ENCODE measurements around the gene TXNDC2.

The TXNDC2 gene

DNA sequence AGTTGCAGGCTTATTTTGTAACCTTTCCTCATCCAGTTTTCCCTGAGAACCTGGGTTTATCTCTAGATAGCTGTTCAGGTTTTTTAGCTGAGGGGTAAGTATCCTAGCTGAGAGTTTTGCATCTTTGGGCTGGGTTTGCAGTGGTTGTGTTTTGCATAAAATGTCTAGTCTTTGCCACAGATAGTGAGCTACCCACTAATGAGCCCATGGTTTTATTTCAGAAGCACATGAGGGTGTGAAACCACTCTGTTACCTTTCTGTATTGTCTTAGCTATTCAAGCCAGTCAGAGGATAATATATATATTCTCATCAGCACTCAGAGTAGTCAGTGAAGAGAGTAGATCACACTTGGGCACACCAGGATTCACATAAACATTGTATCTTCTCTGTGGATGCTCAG is 24.6 kb upstream of the TXNDC2 start:
- DNase-seq, result no peak

DNA sequence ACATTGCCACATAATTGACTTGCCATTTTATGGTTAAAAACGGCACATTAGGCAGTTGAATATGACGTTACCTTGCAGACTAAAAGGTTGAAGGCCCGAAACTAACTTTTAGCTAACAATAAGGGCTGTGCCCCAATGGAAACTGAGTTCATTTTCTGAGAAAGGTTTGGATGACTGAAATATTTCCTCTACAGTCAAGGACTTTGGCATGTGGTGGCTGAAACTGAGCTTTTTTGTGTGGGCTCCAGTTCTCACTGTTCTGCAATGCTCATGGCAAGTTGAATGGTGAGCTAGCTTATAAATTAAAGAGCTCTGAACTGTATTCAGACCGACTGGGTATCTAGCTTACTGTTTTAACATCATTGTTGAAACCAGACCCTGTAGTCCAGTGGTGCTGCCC is 23.8 kb upstream of the TXNDC2 start:
- DNase-seq, result no peak

DNA sequence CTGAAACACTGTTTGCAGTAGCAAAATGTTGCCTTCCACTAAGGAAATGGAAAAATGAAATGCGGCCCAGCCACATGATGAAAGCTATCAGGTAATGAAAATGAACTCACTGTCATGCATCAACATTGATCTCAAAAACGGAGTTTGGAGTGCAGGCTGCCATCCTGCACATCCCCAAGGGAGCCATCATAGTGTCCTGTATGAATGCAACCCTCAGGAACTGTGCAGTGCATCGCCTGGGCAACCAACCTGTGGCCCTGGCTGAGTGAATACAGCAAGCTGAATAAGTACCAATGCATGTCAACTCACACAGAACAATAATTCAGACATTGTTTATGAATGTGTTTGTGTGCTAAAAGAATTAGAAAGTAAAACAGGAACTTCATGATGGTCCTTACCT is 23.1 kb upstream of the TXNDC2 start:
- no peak for DNase-seq

DNA sequence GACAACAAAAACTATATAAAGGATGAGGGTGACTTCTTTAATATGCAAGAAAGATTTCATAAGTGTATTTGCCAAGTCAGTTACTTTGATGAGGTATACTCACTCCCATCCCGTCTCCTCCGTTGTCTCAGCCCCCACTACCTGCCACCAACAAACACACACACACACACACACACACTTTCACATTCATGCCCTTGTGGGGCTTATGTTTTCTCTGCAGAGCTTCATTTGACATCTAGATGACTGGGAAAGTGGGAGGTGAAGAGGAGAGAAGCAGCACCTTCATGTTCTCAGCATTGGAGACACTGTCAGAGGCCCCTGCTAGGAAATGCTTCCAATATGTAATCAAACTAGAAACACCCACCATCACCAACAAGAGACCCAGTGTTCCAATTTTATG is 22.5 kb upstream of the TXNDC2 start:
- no peak for DNase-seq

DNA sequence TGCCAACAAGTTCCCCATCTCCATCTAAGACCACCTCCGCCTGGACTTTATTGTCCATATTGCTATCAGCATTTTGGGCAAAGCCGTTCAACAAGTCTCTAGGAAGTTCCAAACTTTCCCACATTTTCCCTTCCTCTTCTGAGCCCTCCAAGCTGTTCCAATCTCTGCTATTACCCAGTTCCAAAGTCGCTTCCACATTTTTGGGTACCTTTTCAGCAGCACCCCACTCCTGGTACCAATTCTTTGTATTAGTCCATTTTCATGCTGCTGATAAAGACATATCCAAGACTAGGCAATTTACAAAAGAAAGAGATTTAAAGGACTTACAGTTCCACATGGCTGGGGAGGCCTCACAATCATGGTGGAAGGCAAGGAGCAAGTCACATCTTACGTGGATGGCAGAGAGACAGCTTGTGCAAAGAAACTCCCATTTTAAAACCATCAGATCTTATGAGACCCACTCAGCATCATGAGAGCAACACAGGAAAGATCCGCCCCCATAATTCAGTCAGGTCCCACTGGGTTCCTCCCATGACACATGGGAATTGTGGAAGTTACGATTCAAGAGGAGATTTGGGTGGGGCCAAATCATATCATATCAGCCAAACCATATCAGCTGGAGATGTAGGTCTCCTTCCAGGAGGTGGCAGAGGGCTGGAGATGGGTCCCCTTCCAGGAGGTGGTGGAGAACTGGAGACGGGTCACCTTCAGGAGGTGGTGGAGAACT is 19.8 kb upstream of the TXNDC2 start:
- no peak for DNase-seq

DNA sequence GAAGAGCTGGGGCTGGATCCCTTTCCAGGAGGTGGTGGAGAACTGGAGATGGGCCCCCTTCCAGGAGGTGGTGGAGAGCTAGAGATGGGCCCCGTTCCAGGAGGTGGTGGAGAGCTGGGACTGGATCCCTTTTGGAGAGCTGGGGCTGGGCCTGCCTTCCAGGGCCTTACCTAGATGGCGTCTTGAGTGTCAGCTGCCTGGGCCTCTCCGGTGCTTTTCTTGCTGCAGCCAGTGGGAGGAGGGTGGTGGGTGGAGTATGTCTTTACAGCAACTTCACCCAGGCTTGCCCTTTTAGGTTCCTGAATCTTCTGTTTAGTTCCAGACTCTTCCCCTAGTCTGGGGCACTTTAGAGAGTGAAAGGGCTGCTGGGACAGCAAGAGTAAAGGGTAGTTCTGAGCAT is 19.1 kb upstream of the TXNDC2 start:
- no peak for DNase-seq

DNA sequence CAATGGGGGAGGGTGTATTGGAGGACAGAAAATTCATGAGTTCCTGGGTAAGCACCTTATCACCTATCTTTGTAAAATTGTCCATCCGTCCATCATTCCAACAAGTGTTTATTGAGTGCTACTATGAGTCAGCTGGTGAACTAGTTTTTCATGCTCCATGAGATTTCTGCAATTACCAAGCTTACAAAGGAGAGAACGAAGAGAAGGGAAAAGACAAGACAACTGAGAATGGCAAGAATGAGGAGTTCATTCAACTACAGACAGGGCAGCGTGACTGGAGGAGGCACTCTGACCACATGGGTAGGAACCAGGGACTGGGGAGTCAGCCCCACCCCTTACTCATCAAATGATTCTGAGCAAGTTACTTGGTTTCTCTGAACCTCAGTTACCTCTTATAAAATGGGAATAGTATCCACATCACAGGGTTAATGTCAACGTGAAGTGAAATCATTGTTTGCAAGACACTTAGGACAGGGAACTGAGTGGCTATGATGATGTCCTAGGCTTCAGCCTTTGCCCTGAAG is 18.6 kb upstream of the TXNDC2 start:
- DNase-seq, result no peak

DNA sequence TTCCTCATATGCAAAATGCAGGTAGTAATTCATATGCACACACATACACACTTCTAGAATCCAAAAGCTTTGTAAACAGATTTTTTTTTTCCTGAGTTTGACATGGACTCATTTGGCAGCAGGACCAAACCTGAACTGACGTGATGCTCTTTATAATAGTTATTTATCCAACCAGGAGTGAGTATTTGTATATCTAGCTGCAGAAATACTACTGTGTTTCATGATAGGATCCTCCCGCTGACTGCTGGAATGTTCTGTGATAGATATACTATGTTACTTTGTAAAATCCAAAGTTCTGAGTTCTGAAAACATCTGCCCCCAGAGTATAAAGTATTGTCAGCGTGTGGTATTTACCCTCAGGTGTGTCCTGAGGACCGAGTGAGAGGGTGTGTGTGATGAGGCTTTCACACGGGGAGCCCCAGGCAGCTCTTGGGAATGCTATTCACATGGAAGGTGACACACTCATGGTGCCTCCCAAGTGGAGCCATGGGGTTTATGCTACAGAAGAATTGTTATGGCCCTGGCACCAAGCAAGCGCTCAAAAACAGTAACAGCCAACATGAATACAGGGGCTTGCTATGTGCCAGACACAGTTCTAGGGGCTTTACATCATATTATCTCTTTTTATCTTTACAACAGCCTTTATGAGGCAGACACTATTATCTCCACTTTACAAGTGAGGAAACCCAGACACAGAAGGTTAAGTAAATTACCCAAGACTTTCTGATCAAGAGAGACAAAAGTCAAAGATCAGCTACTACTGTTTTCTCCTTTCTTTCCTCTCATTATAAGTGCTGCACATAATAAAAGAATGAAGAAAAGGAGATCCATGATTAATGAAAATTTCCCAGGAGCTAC is 16.7 kb upstream of the TXNDC2 start:
- no peak for DNase-seq

DNA sequence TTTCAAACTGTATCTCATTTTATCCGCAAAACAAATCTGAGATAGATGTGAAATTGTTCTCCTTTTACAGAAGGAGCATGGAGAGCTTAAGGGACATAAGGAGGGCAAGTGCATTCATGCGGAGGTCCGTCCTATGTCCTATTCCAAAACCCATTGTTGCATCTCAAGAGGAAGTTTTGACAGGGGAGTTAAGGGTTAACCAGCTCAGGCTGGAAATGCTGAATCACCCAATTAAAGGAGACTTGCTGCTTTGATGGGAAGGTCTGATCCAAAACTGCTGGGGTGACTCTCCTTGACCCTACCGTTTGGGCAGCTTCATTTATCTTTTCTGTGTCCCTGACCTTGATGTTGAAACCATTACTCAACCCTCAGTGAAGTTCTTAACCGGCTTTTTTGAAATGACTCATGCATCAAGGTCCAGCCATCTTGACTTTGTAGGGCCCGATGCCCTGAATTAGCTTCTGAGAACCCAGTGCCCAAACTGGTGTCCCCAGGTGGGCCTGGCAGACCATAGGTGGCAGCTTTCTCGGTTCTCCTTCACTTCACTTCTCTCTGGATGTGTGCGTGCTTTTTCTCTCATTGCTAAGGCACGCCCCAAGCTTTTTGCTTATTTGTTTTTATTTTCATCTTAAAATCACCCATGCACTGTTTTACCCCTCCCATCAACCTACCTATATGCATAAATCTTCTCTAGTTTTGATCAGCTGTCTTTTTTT is 15.9 kb upstream of the TXNDC2 start:
- no peak for DNase-seq

DNA sequence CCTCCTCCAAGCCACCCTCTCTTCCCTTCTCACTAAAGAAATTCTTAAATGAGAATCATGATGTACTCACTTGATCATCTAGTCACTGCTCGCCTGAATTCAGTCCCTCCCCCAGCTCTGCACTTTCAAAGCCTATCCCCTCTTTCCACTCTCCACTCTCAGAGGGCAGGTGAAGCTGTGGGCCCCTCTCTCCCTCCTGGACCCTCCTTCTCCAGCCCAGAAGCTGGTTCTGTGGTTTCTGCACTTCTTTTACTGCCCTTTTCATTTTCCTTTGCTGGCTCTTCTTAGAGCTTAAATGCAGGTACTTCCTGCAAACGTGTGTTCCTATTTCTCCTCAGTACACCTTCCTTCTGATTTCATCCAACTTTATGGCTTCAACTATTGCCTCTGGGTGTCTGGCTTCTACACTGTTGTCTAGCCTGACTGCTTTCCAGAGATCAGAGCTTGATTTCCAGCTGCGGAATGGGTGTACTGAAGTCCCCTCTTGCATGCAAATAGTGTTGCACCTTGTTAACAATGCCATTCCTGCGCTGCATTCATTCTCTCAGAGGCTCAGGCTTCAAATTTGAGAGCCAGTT is 15.3 kb upstream of the TXNDC2 start:
- DNase-seq, result no peak

DNA sequence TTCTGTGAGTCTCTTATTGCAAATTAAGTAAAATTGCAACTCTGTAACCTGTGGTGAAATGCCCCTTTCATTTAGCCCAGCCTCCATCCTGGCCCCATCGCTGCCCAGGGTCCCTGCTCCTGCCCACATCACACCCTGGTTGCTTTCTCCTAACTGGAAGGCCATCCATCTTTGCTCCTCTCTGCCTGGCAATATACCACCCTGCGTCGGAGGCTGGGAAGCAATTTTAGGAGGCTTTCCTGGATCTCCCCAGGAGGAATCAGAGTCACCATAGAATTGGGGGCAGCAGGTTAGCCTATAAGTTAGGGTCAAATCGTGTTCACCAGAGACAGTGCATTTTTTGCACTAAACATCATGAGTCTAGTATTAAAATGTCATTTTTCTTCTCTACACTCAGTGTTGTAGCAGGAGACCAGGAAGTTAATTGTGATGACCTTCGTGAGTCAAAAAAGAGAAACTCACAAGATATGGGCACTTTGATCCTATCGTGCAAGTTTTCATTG is 14.5 kb upstream of the TXNDC2 start:
- DNase-seq, result no peak

DNA sequence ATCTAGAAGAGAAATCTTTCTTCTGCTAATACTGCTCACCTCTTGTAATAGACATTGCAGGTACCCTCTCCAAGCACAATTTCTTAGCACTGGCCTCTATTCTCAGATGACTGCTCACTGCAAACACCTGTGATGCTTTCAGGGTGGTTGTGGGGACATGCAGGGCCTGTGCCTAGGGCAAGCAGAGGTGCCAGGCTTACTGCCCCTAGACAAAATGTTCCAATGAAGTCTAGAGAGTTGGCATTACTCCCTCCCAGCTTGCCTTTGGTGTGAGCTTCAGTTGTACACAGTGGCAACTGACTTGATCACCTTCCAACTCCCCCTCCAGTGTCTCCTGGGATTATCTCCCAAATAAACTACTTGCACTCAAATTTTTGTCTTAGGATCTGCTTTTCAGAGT is 12.9 kb upstream of the TXNDC2 start:
- DNase-seq, result no peak

DNA sequence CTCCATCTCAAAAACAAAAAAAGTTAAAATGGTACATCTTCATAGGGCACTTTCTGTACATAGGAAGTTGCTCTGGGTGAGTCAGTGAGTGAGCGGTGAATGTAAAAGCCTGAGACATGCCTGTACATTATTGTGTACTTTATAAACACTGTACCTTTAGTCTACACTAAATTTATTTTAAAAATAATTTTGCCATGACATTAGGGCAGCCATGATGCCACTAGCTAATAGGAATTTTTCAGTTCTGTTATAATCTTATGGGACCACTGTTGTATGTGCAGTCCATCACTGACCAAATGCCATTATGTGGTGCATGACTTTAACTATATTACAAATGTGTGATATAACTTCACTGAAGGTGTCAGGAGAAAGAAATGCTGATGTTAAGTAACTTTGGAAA is 11.0 kb upstream of the TXNDC2 start:
- no peak for DNase-seq

DNA sequence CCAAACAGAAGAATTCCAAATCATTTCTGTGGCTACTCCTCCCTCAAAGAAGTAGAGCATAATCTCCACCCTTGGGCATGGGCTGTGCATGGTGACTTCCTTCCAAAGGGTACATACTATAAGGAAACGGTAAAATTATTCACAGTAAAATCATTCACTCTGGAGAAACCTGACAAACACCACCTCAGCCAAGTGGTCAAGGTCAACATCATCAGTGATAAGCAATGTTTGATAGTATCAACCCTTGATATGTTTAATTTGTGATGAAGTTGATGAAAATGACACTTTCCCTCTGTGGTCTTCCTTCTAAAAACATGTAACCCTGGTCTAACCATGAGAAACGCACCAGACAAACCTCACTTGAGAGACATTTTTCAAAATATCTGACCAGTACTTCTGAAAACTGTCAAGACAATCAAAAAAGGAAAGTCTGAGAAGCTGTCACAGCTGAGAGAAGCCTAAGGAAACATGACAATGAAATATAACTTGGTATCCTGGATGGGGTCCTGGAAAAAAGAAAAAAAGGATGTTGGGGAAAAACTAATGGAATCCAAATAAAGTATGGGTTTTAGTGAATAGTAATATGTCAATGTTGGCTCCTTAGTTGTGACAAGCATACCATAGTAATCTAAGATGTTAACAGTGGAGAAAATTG is 9.4 kb upstream of the TXNDC2 start:
- no peak for DNase-seq

DNA sequence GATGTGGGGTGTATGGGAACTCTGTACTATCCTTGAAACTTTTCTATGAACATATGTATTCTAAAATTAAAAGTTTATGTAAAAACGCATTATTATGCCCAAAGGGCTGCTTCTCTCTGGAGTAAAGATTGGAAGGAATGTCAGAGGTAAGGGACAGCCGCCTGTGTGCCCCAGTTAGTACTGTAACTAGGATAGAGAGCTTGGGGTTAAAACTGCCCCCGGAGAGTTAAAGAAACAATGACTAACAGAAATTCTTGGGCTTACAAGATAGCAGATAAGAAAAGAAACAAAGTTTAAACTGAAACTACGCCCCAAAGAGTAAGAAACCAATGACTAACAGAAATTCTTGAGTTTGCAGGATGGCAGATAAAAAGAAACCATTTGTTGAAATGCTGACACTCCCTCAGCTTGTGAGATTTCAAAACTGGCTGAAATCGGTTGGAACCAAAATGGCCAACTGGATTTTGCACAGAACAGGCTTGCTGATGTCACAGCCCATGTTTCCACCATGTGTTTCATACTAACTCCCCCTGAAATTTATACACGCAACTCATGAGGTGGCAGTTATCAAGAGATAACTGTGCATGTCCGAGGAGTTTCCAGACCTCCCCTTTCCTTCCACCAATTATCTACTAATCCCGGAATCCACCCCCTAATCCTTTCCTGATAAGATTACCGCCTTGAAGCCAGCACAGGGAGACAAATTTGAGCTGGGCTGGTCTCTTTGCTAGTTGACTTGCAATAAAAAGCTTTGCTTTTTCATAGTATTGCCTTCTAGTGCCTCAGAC is 8.7 kb upstream of the TXNDC2 start:
- DNase-seq, result no peak

DNA sequence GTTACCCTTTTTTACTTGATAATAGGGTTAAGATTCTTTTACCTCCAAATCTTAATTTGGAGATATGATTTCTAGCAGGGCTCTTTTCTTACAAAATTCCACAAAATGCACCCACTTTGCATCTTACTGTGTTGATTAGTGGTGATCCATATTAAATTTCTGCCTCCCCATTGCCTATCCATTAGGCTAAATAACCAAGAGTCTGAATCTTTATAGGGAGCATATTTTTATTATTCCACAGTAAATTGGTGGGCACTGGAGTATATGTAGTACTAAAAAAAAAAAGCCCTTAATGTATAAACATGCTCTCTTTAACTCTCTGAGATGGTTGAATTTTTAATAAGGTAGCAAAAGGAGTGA is 8.1 kb upstream of the TXNDC2 start:
- no peak for DNase-seq

DNA sequence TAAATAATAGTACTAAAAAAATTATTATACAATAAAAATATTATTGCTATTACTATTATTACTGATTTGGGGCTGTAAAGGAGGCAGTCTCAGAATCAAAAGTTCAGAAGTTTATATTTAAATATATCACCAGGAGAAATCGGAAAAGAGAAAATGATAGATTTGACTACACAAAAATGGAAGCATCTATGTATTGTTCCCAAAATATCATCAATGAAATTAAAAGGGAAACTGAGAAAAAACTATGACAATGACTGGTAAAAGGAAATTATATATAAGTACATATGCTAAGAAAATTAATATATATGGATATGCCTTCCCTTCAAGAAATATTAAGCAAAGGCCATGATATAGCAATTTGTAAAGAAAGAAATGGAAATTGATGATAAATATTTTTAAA is 7.7 kb upstream of the TXNDC2 start:
- no peak for DNase-seq

DNA sequence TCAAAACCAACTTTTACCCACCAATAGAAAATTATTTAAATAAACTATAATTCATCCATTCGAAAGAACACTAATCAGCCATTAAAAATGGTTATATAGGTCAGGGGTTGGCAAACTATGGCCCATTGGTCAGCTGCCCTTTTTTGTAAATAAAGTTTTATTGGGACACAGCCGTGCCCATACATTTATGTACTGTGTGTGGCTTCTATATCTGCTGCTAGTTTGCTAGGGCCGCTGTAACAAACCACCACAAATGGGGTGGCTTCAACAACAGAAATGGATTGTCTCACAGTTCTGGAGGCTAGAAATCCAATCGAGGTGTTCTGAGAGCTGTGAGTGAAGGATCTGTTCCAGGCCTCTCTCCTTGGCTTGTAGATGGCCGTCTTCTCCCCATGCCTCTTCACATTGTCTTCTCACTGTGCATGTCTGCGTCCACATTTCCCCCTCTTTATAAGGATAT is 7.0 kb upstream of the TXNDC2 start:
- no peak for DNase-seq

DNA sequence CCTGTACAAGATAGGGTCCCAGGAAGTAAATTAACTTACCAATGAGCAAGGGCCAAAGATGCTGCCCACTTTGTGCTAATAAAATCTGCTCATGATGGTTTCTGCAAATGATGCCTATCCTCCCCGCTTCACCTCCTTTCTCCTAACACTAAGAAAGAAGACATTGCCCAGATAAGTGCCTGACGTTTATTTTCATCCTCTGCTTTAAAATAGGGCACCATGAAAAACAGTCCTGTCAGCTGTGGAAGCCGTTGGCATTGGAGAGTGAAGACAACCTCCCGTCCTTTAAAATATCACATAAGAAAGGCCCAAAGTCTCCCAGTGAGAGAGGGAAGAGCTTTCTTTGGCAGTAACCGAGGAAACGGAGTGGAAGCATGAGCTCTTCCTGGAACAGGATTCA is 1.7 kb upstream of the TXNDC2 start:
- DNase-seq, result no peak

DNA sequence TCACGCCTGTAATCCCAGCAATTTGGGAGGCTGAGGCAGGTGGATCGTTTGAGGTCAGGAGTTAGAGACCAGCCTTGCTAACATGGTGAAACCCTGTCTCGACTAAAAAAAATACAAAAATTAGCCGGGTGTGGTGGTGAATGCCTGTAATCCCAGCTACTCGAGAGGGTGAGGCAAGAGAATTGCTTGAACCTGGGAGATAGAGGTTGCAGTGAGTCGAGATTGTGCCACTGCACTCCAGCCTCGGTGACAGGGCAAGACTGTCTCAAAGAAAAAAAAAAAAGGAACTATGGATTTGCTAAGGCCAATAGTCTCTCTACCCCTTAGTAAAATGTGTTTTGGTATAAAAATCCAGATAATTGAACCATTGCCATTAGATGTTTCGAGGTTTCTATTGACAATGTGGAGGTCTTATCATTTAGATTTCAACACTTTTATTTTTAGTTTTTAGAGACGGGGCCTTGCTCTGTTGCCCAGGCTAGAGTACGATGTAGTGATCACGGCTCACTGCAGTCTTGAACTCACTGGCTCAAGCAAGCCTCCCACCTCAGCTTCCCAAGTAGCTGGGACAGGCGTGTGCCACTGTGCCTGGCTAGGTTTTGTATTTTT is 1.1 kb upstream of the TXNDC2 start:
- DNase-seq, result no peak

DNA sequence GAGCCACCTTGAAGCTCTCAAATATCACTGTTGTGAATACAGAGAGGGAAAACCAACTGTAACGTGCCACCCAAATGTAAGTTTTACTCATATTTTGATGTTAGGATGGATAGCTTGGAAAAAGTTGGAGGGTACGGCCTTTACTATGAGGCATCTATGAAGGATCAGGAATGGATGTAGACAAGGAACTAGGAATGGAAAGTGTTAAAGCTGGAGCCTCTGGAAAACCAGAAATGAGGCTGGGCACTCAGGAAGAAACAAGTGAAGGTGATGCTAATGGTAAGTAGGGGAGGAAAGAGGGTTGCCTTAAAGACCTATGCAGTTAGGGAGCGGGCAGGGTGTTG is 204 bp downstream of the TXNDC2 start:
- no peak for DNase-seq

Data from CD4-positive, alpha-beta T cell treated with Interleukin-21 for 1 hour (primary cell).